ENCODE results near the gene OTULIN.

DNA sequence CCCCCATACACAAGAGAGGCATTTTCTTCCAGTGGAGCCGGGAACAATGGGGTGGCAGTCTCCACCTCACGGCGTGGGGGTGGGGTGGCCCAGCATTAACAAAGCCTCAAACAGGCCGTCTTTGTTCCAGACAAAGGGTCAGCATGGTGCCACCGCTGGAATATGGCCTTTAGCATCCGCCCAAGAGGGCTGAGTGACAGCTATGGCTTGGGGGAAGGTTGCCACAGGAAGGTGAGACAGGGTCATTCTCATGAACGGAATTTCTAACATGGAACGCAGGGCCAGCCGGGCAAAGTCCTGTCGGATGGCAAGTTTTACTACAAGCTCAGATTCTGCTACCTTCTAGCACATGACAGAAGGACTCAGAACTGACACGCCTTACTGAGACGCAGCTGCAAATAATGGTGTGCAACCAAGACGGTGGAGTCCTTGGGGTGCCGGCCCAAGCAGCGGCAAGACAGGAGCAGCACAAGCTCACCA, 64.0 kb downstream of the OTULIN start:
- no peak for TF ChIP-seq ZFP30 (CRISPR knock-in tag; IDR thresholded peaks at IDR 0.05)
- TF ChIP-seq CSDC2 (CRISPR knock-in tag; IDR thresholded peaks at IDR 0.05) = no peak
- TF ChIP-seq ZNF8 (CRISPR knock-in tag; IDR thresholded peaks at IDR 0.05) = no peak
- TF ChIP-seq TCF4 (CRISPR knock-in tag; IDR thresholded peaks at IDR 0.05; ENCODE audit: borderline replicate concordance) = no peak
- no peak for TF ChIP-seq ESRRG (CRISPR knock-in tag; IDR thresholded peaks at IDR 0.05)
- no peak for TF ChIP-seq POU6F1 (CRISPR knock-in tag; IDR thresholded peaks at IDR 0.05; ENCODE audit: borderline replicate concordance, low read depth)
- no peak for TF ChIP-seq ZFP3 (CRISPR knock-in tag; IDR thresholded peaks at IDR 0.05)
- TF ChIP-seq OSR1 (CRISPR knock-in tag; IDR thresholded peaks at IDR 0.05) = no peak
- no peak for TF ChIP-seq ZNF70 (CRISPR knock-in tag; IDR thresholded peaks at IDR 0.05)
- TF ChIP-seq, protein P1, sequence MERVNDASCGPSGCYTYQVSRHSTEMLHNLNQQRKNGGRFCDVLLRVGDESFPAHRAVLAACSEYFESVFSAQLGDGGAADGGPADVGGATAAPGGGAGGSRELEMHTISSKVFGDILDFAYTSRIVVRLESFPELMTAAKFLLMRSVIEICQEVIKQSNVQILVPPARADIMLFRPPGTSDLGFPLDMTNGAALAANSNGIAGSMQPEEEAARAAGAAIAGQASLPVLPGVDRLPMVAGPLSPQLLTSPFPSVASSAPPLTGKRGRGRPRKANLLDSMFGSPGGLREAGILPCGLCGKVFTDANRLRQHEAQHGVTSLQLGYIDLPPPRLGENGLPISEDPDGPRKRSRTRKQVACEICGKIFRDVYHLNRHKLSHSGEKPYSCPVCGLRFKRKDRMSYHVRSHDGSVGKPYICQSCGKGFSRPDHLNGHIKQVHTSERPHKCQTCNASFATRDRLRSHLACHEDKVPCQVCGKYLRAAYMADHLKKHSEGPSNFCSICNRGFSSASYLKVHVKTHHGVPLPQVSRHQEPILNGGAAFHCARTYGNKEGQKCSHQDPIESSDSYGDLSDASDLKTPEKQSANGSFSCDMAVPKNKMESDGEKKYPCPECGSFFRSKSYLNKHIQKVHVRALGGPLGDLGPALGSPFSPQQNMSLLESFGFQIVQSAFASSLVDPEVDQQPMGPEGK (CRISPR knock-in tag; IDR thresholded peaks at IDR 0.05; ENCODE audit: borderline replicate concordance) = no peak
- no peak for TF ChIP-seq RARB (CRISPR knock-in tag; IDR thresholded peaks at IDR 0.05)
- TF ChIP-seq, protein P2, sequence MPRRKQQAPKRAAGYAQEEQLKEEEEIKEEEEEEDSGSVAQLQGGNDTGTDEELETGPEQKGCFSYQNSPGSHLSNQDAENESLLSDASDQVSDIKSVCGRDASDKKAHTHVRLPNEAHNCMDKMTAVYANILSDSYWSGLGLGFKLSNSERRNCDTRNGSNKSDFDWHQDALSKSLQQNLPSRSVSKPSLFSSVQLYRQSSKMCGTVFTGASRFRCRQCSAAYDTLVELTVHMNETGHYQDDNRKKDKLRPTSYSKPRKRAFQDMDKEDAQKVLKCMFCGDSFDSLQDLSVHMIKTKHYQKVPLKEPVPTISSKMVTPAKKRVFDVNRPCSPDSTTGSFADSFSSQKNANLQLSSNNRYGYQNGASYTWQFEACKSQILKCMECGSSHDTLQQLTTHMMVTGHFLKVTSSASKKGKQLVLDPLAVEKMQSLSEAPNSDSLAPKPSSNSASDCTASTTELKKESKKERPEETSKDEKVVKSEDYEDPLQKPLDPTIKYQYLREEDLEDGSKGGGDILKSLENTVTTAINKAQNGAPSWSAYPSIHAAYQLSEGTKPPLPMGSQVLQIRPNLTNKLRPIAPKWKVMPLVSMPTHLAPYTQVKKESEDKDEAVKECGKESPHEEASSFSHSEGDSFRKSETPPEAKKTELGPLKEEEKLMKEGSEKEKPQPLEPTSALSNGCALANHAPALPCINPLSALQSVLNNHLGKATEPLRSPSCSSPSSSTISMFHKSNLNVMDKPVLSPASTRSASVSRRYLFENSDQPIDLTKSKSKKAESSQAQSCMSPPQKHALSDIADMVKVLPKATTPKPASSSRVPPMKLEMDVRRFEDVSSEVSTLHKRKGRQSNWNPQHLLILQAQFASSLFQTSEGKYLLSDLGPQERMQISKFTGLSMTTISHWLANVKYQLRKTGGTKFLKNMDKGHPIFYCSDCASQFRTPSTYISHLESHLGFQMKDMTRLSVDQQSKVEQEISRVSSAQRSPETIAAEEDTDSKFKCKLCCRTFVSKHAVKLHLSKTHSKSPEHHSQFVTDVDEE (CRISPR knock-in tag; IDR thresholded peaks at IDR 0.05) = no peak
- TF ChIP-seq CREB5 (CRISPR knock-in tag; IDR thresholded peaks at IDR 0.05; ENCODE audit: low read depth) = no peak
- TF ChIP-seq ARNTL (CRISPR knock-in tag; IDR thresholded peaks at IDR 0.05; ENCODE audit: borderline replicate concordance, low read depth) = no peak

Measured in SK-N-SH treated with all-trans-retinoic acid at 6 μM for 48 hours (cell line).